Uterus (tissue), 2 donors: Measurements from ENCODE around the gene ATP6V0C.

Experiments used
- POLR2A ChIP-seq, 2 donors: fragments of 450-650 bp; IDR thresholded peaks; one replicate each; pipeline ENCODE4 v1.6.1; 2016; ENCODE audit warnings: antibody characterized with exemption in 2 of 2, mild to moderate bottlenecking in 1 of 2, moderate library complexity in 1 of 2
- TF ChIP-seq, protein P1 (sequence below), 4 experiments: fragments of 200-600 bp in 2 of 4; fragments of 450-650 bp in 2 of 4; sonication (generic) in 2 of 4; IDR thresholded peaks; one replicate each; pipeline ENCODE4 v1.5.1; 2016 to 2019; ENCODE audit warnings: antibody characterized with exemption in 4 of 4, mild to moderate bottlenecking in 2 of 4, moderate library complexity in 1 of 4

DNA sequence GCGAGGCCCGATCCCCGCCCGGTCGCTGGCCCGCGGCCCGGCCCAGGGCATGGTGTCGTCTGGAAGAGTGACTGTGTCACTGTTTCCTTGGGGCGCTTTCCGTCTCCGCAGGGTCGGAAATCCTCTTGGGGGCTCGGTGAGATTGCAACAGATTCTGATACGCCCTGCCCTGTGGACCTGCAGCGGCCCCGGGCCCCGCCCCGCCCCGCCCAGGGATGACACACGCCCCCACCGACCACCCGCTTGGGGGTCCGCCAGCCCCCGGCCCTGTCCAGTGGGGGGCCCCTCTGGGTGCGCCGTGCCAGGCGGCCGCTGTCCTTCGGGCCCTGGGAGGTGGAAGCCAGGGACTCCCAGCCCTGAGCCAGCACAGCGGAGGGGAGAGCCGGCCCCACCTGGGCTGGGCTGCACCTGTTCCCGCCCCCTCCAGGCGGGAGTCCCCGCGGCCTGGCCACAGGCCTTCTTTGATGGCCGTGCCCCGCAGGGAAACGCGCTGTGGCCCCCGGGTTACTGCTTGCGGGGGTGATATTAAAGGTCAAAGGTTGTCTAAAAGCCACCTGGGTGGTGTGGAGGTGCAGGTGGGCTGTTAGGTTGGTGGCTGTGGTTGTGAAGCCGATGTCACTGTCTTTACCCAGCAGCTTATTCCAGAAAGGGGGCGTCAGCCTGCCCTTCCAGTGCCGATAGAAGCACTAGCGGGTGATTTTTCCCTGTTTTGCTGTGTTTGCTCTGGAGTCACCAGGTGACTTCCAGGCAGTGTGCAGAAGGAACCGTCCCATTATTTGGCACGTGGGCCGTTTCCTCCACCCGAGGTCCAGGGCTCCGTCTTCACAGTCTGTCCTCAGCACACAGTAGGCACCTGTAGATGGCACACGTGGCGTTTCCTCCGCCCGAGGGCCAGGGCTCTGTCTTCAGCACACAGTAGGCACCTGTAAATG, 38.1 kb upstream of the ATP6V0C start:
- TF ChIP-seq, protein P1, sequence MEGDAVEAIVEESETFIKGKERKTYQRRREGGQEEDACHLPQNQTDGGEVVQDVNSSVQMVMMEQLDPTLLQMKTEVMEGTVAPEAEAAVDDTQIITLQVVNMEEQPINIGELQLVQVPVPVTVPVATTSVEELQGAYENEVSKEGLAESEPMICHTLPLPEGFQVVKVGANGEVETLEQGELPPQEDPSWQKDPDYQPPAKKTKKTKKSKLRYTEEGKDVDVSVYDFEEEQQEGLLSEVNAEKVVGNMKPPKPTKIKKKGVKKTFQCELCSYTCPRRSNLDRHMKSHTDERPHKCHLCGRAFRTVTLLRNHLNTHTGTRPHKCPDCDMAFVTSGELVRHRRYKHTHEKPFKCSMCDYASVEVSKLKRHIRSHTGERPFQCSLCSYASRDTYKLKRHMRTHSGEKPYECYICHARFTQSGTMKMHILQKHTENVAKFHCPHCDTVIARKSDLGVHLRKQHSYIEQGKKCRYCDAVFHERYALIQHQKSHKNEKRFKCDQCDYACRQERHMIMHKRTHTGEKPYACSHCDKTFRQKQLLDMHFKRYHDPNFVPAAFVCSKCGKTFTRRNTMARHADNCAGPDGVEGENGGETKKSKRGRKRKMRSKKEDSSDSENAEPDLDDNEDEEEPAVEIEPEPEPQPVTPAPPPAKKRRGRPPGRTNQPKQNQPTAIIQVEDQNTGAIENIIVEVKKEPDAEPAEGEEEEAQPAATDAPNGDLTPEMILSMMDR (IDR thresholded peaks at IDR 0.05) = no peak
- no peak for TF ChIP-seq POLR2A (IDR thresholded peaks at IDR 0.05)
